Testis (tissue), 3 donors: ENCODE data around the gene GABBR2. TPM values are rescaled to one million over a fixed set of nuclear protein-coding genes. Genes with fewer than 3 reads are reported as not detected.
"Not testable (repeated sequence)": the region's sequence is repeated elsewhere in the genome, so short reads cannot be mapped to it uniquely, and the experiment has no call there.

ENCODE experiments used
- DNase-seq: peaks from one replicate; pipeline ENCODE4 v3.0.0-alpha.2; 2019
- H3K27ac ChIP-seq, 2 donors: fragments of 200-600 bp; sonication (generic); one replicate each; pipeline ENCODE4 v1.5.1; 2019
- H3K27me3 ChIP-seq: fragments of 200-600 bp; sonication (generic); one replicate; pipeline ENCODE4 v1.5.1; 2019
- H3K36me3 ChIP-seq: fragments of 200-600 bp; sonication (generic); one replicate; pipeline ENCODE4 v1.5.1; 2017; ENCODE audit warnings: low read depth; ENCODE audit errors: missing control alignments
- H3K4me1 ChIP-seq: fragments of 200-600 bp; sonication (generic); one replicate; pipeline ENCODE4 v1.5.1; 2019
- H3K4me3 ChIP-seq, 2 donors: fragments of 200-600 bp; sonication (generic); one replicate each; pipeline ENCODE4 v1.5.1; 2017 to 2019
- H3K9me3 ChIP-seq: fragments of 200-600 bp; sonication (generic); one replicate; pipeline ENCODE4 v1.5.1; 2017
- CTCF ChIP-seq, 3 experiments: fragments of 450-650 bp in 2 of 3; fragments of 200-600 bp in 1 of 3; sonication (generic) in 1 of 3; IDR thresholded peaks; one replicate each; pipeline ENCODE4 v1.5.1; 2016 to 2019; ENCODE audit warnings: antibody characterized with exemption in 3 of 3, mild to moderate bottlenecking in 2 of 3, moderate library complexity in 1 of 3
- POLR2A ChIP-seq: fragments of 450-650 bp; IDR thresholded peaks from one replicate; pipeline ENCODE4 v1.6.1; 2017; ENCODE audit warnings: antibody characterized with exemption, mild to moderate bottlenecking, moderate library complexity
- WGBS, 2 donors: methylation state at CpG; one replicate each; pipeline ENCODE4 v1.1.5; 2018; 5-methylcytosine and 5-hydroxymethylcytosine counted together
- intact Hi-C: fragments of 100-400 bp; cut with DNase I; formaldehyde crosslinking; loops from one replicate; pipeline ENCODE4 v1.15.1; 2023; ENCODE audit warnings: low total_unique reads
- polyA plus RNA-seq: library from polyadenylated mRNA; stranded (reverse); fragments of 350-450 nt; fragmentation: Illumina TruSeq; extraction: RNeasy Lipid Tissue Mini Kit (QIAGEN cat#74804); gene quantifications from one replicate; pipeline ENCODE4 v1.2.3, GENCODE V29; 2014; ENCODE audit warnings: low read depth, low replicate concordance; ENCODE audit not compliant: insufficient read depth
- total RNA-seq, 2 donors: library from RNA; depleted of rRNA; stranded (reverse); fragments of >200 nt; gene quantifications; one replicate each; pipeline ENCODE4 v1.2.3, GENCODE V29; 2016

Gene GABBR2
- total and polyA plus RNA-seq, 3 donors from 2014 or later = 3.0 to 8.1 (median 6.9) TPM

- no peaks in the 10 kb centered on the region for H3K9me3 ChIP-seq
- WGBS, 2 donors = 72 to 74% methylated on average over 3 to 4 of the region's 4 CpGs
- intact Hi-C loops = no loop called here
Measured at GRCh38 chr9:98285446-98285845, 423.3 kb downstream of the GABBR2 start.

GRCh38 chr9:98284754-98285153, 424.0 kb downstream of the GABBR2 start:
- H3K36me3 ChIP-seq = no peaks in the 10 kb centered on the region
- H3K27ac ChIP-seq = no peak overlapping the region
- no peaks in the 10 kb centered on the region for H3K9me3 ChIP-seq
- TF ChIP-seq CTCF (IDR thresholded peaks at IDR 0.05) (no peak), POLR2A (no peak)
- 75 to 76% methylated on average over 3 of the region's 3 CpGs for WGBS, 2 donors
- intact Hi-C loops = no loop called here
- DNase-seq = no peak
- H3K4me1 ChIP-seq = no peaks in the 10 kb centered on the region
- H3K4me3 ChIP-seq = no peak overlapping the region
- no peaks in the 10 kb centered on the region for H3K27me3 ChIP-seq

More at GRCh38 chr9:98285446-98285845, 423.3 kb downstream of the GABBR2 start:
- Histone ChIP-seq H3K4me1 (no peaks in the 10 kb centered on the region), H3K36me3 (no peaks in the 10 kb centered on the region), H3K27me3 (no peaks in the 10 kb centered on the region), H3K27ac (no peak overlapping the region), H3K4me3 (no peak overlapping the region)
- DNase-seq = no peak
- TF ChIP-seq POLR2A = no peak
- no peak for TF ChIP-seq CTCF (IDR thresholded peaks at IDR 0.05)

- DNase-seq, intact Hi-C loops, H3K4me1 ChIP-seq, H3K36me3 ChIP-seq, H3K9me3 ChIP-seq, H3K4me3 ChIP-seq, H3K27ac ChIP-seq, H3K27me3 ChIP-seq: not testable (repeated sequence)
- 76 to 84% methylated on average over 7 of the region's 7 CpGs for WGBS, 2 donors
Measured at GRCh38 chr9:98283143-98283542, 425.6 kb downstream of the GABBR2 start.

- Histone ChIP-seq H3K36me3 (no peaks in the 10 kb centered on the region), H3K4me1 (no peaks in the 10 kb centered on the region), H3K27ac (no peak overlapping the region), H3K9me3 (no peaks in the 10 kb centered on the region), H3K4me3 (no peak overlapping the region), H3K27me3 (no peaks in the 10 kb centered on the region)
- WGBS, 2 donors = 92 to 94% methylated on average over 1 of the region's 1 CpG
- intact Hi-C loops = no loop called here
- no peak for TF ChIP-seq CTCF (IDR thresholded peaks at IDR 0.05)
- no peak for TF ChIP-seq POLR2A
- DNase-seq = no peak
Measured at GRCh38 chr9:98281281-98281680, 427.5 kb downstream of the GABBR2 start.

- H3K27me3 ChIP-seq = no peaks in the 10 kb centered on the region
- no peaks in the 10 kb centered on the region for H3K4me1 ChIP-seq
- no peaks in the 10 kb centered on the region for H3K9me3 ChIP-seq
- no peak for TF ChIP-seq CTCF (IDR thresholded peaks at IDR 0.05)
- TF ChIP-seq POLR2A = no peak
- H3K4me3 ChIP-seq = no peak overlapping the region
- H3K27ac ChIP-seq = no peak overlapping the region
- WGBS, 2 donors = 70 to 86% methylated on average over 6 of the region's 6 CpGs
- intact Hi-C loops = no loop called here
- DNase-seq = no peak
- H3K36me3 ChIP-seq = no peaks in the 10 kb centered on the region
Measured at GRCh38 chr9:98280574-98280973, 428.2 kb downstream of the GABBR2 start.
